Panc1 (cell line): Measurements from ENCODE around the gene COL23A1. TPM values are rescaled to one million over a fixed set of nuclear protein-coding genes. Genes with fewer than 3 reads are reported as not detected.

Experiments
- ATAC-seq: fragments of 200-7000 bp; cut with Tn5 transposase; 2 replicates; pipeline ENCODE4 v1.9.1; 2020; ENCODE audit warnings: mild to moderate bottlenecking, moderate library complexity
- BruUV-seq: library from RNA; stranded (reverse); fragments of 400-500 nt; replicated peaks from 2 replicates; lab custom pipeline; 2021; lab: Mats Ljungman, UMichigan
- CTCF ChIA-PET: fragments of 300-600 bp; sonication (Branson Sonifier 250); formaldehyde crosslinking; loops from one replicate; lab custom pipeline; 2022; ENCODE audit warnings: antibody characterized with exemption; lab: Charles Lee
- POLR2A ChIA-PET: fragments of 300-600 bp; sonication (Branson Sonifier 250); formaldehyde crosslinking; loops from one replicate; lab custom pipeline; 2022; ENCODE audit warnings: antibody characterized with exemption; lab: Charles Lee
- DNase-seq: peaks from one replicate; pipeline ENCODE4 v3.0.0-alpha.2; 2010; ENCODE audit warnings: low read depth, low spot score
- H3K27ac ChIP-seq: 2 replicates; pipeline ENCODE4 v1.5.1; 2011; ENCODE audit warnings: mild to moderate bottlenecking, low read length, inconsistent platforms
- H3K27me3 ChIP-seq: fragments of 200-500 bp; sonication (Bioruptor generic); 2 replicates; pipeline ENCODE4 v1.6.0; 2014; ENCODE audit warnings: low read length, inconsistent platforms; ENCODE audit not compliant: control insufficient read depth, insufficient read depth
- H3K36me3 ChIP-seq: fragments of 200-500 bp; sonication (Bioruptor generic); 2 replicates; pipeline ENCODE4 v1.5.1; 2014; ENCODE audit warnings: inconsistent platforms, mild to moderate bottlenecking, low read length, moderate library complexity; ENCODE audit not compliant: control insufficient read depth, insufficient read depth
- H3K4me1 ChIP-seq: 2 replicates; pipeline ENCODE4 v1.5.1; 2011; ENCODE audit warnings: inconsistent platforms, mild to moderate bottlenecking, low read length, moderate library complexity; ENCODE audit not compliant: control insufficient read depth, insufficient read depth
- H3K4me3 ChIP-seq, 2 experiments: 2 replicates each; pipeline ENCODE4 v1.5.1; 2011 to 2012; ENCODE audit warnings: low read depth in 2 of 2, low read length in 2 of 2, mild to moderate bottlenecking in 2 of 2, inconsistent platforms in 1 of 2, moderate library complexity in 1 of 2
- H3K9me3 ChIP-seq: fragments of 200-500 bp; sonication (Bioruptor generic); 2 replicates; pipeline ENCODE4 v1.5.1; 2014; ENCODE audit warnings: low read depth, mild to moderate bottlenecking, inconsistent platforms, low read length, moderate library complexity; ENCODE audit not compliant: control insufficient read depth, insufficient read depth
- CTCF ChIP-seq: fragments of 450-650 bp; IDR thresholded peaks from 2 replicates; pipeline ENCODE4 v1.5.1; 2017; ENCODE audit warnings: mild to moderate bottlenecking
- POLR2AphosphoS5 ChIP-seq: IDR thresholded peaks from 2 replicates; pipeline ENCODE4 v1.6.1; 2012; ENCODE audit warnings: mild to moderate bottlenecking, low read depth, low read length, moderate library complexity
- REST ChIP-seq, 2 experiments: IDR thresholded peaks; 2 replicates each; pipeline ENCODE4 v1.6.1; 2011 to 2012; ENCODE audit warnings: low read depth in 2 of 2, control low read depth in 1 of 2, low read length in 1 of 2, mild to moderate bottlenecking in 1 of 2, moderate library complexity in 1 of 2; ENCODE audit not compliant: insufficient read depth in 1 of 2
- SIN3A ChIP-seq: IDR thresholded peaks from 2 replicates; pipeline ENCODE4 v1.6.1; 2012; ENCODE audit warnings: low read depth, mild to moderate bottlenecking, low read length, moderate library complexity, borderline replicate concordance; ENCODE audit not compliant: insufficient read depth
- TCF7L2 ChIP-seq: IDR thresholded peaks from 2 replicates; pipeline ENCODE4 v1.6.1; 2011; ENCODE audit warnings: mild to moderate bottlenecking, low read depth, low read length, inconsistent platforms
- in situ Hi-C: cut with HindIII; loops from 2 replicates; pipeline ENCODE4 v1.10.0; 2016; ENCODE audit warnings: low sequenced_read_pairs, low pct_unique_long_range_greater_than_20kb
- intact Hi-C: fragments of 100-400 bp; cut with micrococcal nuclease; formaldehyde crosslinking; loops from one replicate; pipeline ENCODE4 v1.10.0; 2022; ENCODE audit not compliant: unreplicated experiment
- total RNA-seq: library from RNA; stranded (reverse); gene quantifications from one replicate; pipeline ENCODE4 v1.2.1, GENCODE V29; 2021; ENCODE audit not compliant: unreplicated experiment

Gene COL23A1
- total RNA-seq, 1 experiment from 2014 or later, result 0.05 TPM

- Histone ChIP-seq H3K4me1 (no peaks in the 10 kb centered on the region), H3K36me3 (no peaks in the 10 kb centered on the region), H3K27me3 (no peaks in the 10 kb centered on the region), H3K9me3 (no peaks in the 10 kb centered on the region), H3K27ac (no peak overlapping the region), H3K4me3 (no peak overlapping the region)
- ATAC-seq (no peak), DNase-seq (no peak)
- CTCF ChIA-PET, result interaction anchor here (0.6 kb wide), 1 partner anchor 235 kb away, joined by 4 read pairs; no protein-coding TSS in a partner anchor
- intact Hi-C loops, result no loop called here
- no TSS peak for BruUV-seq
- in situ Hi-C loops, result no loop called here
- TF ChIP-seq POLR2AphosphoS5 (no peak), CTCF (no peak), REST (IDR thresholded peaks at IDR 0.05; ENCODE audit: insufficient read depth in 1 of 2, low read depth in 2 of 2, low read length in 1 of 2) (no peak), SIN3A (no peak), TCF7L2 (no peak)
- POLR2A ChIA-PET, result no interaction called here
Measured at GRCh38 chr5:178468196-178468685, 122.0 kb downstream of the COL23A1 start.

- Histone ChIP-seq H3K9me3 (no peaks in the 10 kb centered on the region), H3K27ac (no peak overlapping the region), H3K27me3 (no peaks in the 10 kb centered on the region), H3K4me3 (no peak overlapping the region), H3K36me3 (no peaks in the 10 kb centered on the region), H3K4me1 (no peaks in the 10 kb centered on the region)
- TF ChIP-seq SIN3A (no peak), REST (IDR thresholded peaks at IDR 0.05; ENCODE audit: insufficient read depth in 1 of 2, low read depth in 2 of 2, low read length in 1 of 2) (no peak), TCF7L2 (no peak), POLR2AphosphoS5 (no peak), CTCF (no peak)
- in situ Hi-C loops (no loop called here), intact Hi-C loops (no loop called here)
- DNase-seq, result no peak
- no TSS peak for BruUV-seq
- ATAC-seq, result no peak
- POLR2A ChIA-PET, result no interaction called here
- CTCF ChIA-PET, result interaction anchor here (0.6 kb wide), 1 partner anchor 234 kb away, joined by 4 read pairs; no protein-coding TSS in a partner anchor
Measured at GRCh38 chr5:178467568-178468195, 122.5 kb downstream of the COL23A1 start.
